ENCODE data around the gene TUBD1. TPM values are rescaled to one million over a fixed set of nuclear protein-coding genes. Genes with fewer than 3 reads are reported as not detected.

The TUBD1 gene
- total RNA-seq, 1 experiment from 2014 or later: 5.2 TPM

DNA sequence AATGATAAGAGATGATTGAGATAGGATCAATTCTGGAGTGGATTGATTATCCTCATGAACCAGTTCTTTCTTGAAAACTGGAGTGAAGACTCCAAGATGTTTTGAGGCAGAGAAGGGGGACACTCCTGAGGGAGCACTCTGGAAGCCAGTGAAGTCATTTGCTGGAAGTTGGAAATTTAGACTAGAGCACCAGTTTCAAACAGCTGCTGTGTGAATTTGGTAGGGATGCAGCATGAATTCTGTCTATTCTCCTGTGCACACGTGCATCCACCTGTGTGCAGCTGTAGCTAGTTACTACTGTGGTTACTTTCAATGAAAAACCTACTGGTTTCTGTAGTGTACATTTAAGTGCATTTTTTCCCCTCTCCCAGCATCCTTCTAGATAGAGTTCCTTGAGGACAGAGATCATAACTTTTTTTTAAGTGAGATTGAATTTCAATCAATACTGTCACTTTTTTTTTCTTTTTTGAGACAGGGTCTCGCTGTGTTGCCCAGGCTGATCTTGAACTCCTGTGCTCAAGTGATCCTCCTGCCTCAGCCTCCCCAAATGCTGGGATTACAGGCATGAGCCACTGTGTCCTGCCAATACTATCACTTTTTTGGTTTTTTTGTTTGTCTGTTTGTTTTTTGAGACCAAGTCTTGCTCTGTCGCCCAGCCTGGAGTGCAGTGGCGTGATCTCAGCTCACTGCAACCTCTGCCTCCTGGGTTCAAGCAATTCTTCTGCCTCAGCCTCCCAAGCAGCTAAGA, 65.9 kb downstream of the TUBD1 start:
- H3K4me1 Mint-ChIP-seq (ENCODE audit: insufficient read depth, unreplicated experiment): peaks cover 24% of the 10 kb centered on the region
- DNase-seq (ENCODE audit: unreplicated experiment): no peak
- H3K36me3 Mint-ChIP-seq (ENCODE audit: insufficient read depth, unreplicated experiment): peaks cover 22% of the 10 kb centered on the region
- TF ChIP-seq, protein P1, sequence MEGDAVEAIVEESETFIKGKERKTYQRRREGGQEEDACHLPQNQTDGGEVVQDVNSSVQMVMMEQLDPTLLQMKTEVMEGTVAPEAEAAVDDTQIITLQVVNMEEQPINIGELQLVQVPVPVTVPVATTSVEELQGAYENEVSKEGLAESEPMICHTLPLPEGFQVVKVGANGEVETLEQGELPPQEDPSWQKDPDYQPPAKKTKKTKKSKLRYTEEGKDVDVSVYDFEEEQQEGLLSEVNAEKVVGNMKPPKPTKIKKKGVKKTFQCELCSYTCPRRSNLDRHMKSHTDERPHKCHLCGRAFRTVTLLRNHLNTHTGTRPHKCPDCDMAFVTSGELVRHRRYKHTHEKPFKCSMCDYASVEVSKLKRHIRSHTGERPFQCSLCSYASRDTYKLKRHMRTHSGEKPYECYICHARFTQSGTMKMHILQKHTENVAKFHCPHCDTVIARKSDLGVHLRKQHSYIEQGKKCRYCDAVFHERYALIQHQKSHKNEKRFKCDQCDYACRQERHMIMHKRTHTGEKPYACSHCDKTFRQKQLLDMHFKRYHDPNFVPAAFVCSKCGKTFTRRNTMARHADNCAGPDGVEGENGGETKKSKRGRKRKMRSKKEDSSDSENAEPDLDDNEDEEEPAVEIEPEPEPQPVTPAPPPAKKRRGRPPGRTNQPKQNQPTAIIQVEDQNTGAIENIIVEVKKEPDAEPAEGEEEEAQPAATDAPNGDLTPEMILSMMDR (IDR thresholded peaks at IDR 0.05; ENCODE audit: unreplicated experiment): no peak
- POLR2A ChIA-PET: interaction anchor here (2.2 to 8.3 kb wide), 5 partner anchors 12 to 67 kb away, joined by 5 to 121 read pairs (median 25); no protein-coding TSS in a partner anchor
- CTCF ChIA-PET: interaction anchor here (1.0 to 1.3 kb wide), 2 partner anchors 40 to 41 kb away, joined by 3 to 7 read pairs; no protein-coding TSS in a partner anchor
- BruUV-seq (replicated peaks): no TSS peak
- no peaks in the 10 kb centered on the region for H3K27me3 Mint-ChIP-seq (ENCODE audit: insufficient read depth, unreplicated experiment)
- intact Hi-C loops (cut with micrococcal nuclease): no loop called here
- H3K4me3 Mint-ChIP-seq (ENCODE audit: unreplicated experiment): no peak overlapping the region
- H3K9me3 Mint-ChIP-seq (ENCODE audit: unreplicated experiment): no peaks in the 10 kb centered on the region
- H3K27ac Mint-ChIP-seq (ENCODE audit: low read depth, unreplicated experiment): peak overlapping the region; percentile 76

DNA sequence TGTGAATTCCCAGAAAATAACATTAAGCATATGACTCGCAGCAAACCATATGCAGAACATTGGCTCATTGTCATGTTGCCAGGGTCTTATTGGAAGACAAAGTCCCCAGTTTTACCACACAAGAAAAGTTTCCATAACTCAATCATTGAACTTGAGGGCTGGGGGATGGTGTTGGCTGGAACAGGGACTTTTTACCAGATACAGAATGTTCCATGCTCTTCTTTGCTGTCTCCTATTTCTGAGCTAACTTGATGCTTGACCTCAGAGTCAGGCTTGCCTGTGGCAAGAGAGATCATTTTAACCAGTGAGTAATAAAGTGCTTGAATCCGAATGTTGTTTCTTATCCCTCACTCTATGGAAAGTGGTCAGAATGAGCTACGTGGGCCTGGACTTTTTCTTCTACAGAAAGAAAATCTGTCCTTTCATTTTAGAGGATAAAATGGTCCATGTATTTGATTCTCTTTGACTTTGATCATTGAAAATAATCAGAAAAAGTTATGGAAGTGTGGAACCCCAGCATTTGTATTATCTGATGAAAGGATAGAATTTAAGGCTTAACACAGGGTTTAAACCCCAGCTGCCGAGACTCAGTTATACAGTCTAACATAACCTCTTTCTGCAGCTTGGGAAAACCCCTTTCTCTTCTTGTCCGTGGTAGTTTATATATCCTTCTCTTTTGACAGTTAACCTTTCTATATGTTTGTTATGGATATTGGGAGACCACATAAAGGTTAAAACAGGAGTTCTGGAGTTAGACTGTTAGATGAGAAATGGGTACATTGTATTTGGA, 67.0 kb downstream of the TUBD1 start:
- peak; percentile 62 for DNase-seq (ENCODE audit: unreplicated experiment)
- Mint-ChIP-seq H3K4me3 (ENCODE audit: unreplicated experiment) (no peak overlapping the region), H3K4me1 (ENCODE audit: insufficient read depth, unreplicated experiment) (peaks cover 20% of the 10 kb centered on the region), H3K9me3 (ENCODE audit: unreplicated experiment) (no peaks in the 10 kb centered on the region), H3K27ac (ENCODE audit: low read depth, unreplicated experiment) (peak overlapping the region; percentile 76), H3K27me3 (ENCODE audit: insufficient read depth, unreplicated experiment) (no peaks in the 10 kb centered on the region), H3K36me3 (ENCODE audit: insufficient read depth, unreplicated experiment) (peaks cover 27% of the 10 kb centered on the region)
- intact Hi-C loops (cut with micrococcal nuclease): no loop called here
- BruUV-seq (replicated peaks): no TSS peak
- CTCF ChIA-PET: no interaction called here
- TF ChIP-seq, protein P1 (IDR thresholded peaks at IDR 0.05; ENCODE audit: unreplicated experiment): no peak
- POLR2A ChIA-PET: interaction anchor here (1.0 to 8.3 kb wide), 3 partner anchors 14 to 39 kb away, joined by 4 to 121 read pairs (median 10); no protein-coding TSS in a partner anchor

DNA sequence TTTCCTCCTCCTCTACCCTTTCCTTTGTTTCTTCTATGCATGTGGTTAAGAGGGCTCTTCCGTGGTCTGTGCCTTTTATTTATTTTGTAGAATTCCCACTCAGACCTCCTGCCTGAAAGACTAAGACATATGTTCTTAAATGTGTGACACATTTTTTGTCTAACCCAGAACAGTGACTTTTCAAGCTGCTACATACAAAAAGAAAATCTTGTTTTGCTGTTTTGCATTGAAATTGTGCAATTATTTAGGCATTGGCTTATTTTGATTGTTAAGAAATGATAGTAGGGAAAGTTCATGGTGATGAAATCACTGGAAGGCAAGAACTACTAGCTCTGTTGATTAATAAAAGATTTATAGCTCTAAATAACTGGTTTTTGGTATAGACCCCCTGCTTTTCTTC, 76.8 kb downstream of the TUBD1 start:
- CTCF ChIA-PET: interaction anchor here (0.6 to 0.7 kb wide), 3 partner anchors 9 to 505 kb away, joined by 3 to 6 read pairs (median 3); no protein-coding TSS in a partner anchor
- no peaks in the 10 kb centered on the region for H3K27me3 Mint-ChIP-seq (ENCODE audit: insufficient read depth, unreplicated experiment)
- intact Hi-C loops (cut with micrococcal nuclease): no loop called here
- DNase-seq (ENCODE audit: unreplicated experiment): peak; percentile 14
- H3K27ac Mint-ChIP-seq (ENCODE audit: low read depth, unreplicated experiment): peak overlapping the region; percentile 57
- BruUV-seq (replicated peaks): no TSS peak
- H3K9me3 Mint-ChIP-seq (ENCODE audit: unreplicated experiment): no peaks in the 10 kb centered on the region
- H3K4me3 Mint-ChIP-seq (ENCODE audit: unreplicated experiment): no peak overlapping the region
- peaks cover 30% of the 10 kb centered on the region for H3K4me1 Mint-ChIP-seq (ENCODE audit: insufficient read depth, unreplicated experiment)
- TF ChIP-seq, protein P1 (IDR thresholded peaks at IDR 0.05; ENCODE audit: unreplicated experiment): no peak
- peaks cover 19% of the 10 kb centered on the region for H3K36me3 Mint-ChIP-seq (ENCODE audit: insufficient read depth, unreplicated experiment)
- POLR2A ChIA-PET: interaction anchor here (0.9 to 3.2 kb wide), 4 partner anchors 12 to 108 kb away, joined by 4 to 22 read pairs (median 13); partner anchors contain the start of genes PTRH2 and VMP1

DNA sequence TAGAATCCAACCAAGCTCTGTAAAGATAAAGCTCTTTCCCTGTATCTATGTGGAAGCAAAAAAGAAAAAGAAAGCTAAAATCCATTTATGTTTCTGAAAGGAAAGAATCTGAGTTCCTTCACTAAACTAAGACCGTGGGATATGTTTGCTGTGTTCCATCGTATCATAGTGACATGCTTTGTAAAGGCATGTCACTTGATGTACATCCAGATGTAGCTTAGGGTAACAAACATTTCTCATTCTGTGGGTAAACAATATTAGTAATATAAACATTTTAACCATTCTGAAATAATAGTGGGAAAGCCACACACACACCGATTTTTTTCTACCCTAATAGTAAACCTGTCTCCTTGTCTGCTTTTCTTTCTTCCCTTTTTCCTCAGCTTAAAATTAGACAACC, 78.1 kb downstream of the TUBD1 start:
- intact Hi-C loops (cut with micrococcal nuclease): no loop called here
- no peak for DNase-seq (ENCODE audit: unreplicated experiment)
- H3K4me3 Mint-ChIP-seq (ENCODE audit: unreplicated experiment): no peak overlapping the region
- no peaks in the 10 kb centered on the region for H3K9me3 Mint-ChIP-seq (ENCODE audit: unreplicated experiment)
- H3K36me3 Mint-ChIP-seq (ENCODE audit: insufficient read depth, unreplicated experiment): peaks cover 19% of the 10 kb centered on the region
- TF ChIP-seq, protein P1 (IDR thresholded peaks at IDR 0.05; ENCODE audit: unreplicated experiment): no peak
- ChIA-PET POLR2A (interaction anchor here (0.7 to 3.2 kb wide), 8 partner anchors 14 to 60 kb away, joined by 3 to 22 read pairs (median 3); no protein-coding TSS in a partner anchor), CTCF (no interaction called here)
- BruUV-seq (replicated peaks): no TSS peak
- peaks cover 22% of the 10 kb centered on the region for H3K4me1 Mint-ChIP-seq (ENCODE audit: insufficient read depth, unreplicated experiment)
- no peaks in the 10 kb centered on the region for H3K27me3 Mint-ChIP-seq (ENCODE audit: insufficient read depth, unreplicated experiment)
- no peak overlapping the region for H3K27ac Mint-ChIP-seq (ENCODE audit: low read depth, unreplicated experiment)
